Measurements from ENCODE around the gene CDKN1A. TPM values are rescaled to one million over a fixed set of nuclear protein-coding genes. Genes with fewer than 3 reads are reported as not detected.
A peak's percentile ranks its signal among the peaks of the same experiment; 100 is the strongest.
"Not testable (repeated sequence)": the region's sequence is repeated elsewhere in the genome, so short reads cannot be mapped to it uniquely, and the experiment has no call there.

The CDKN1A gene
- total RNA-seq, 1 donor from 2014 or later: 82.8 TPM

- DNase-seq (ENCODE audit: low spot score): no peak
Observed at GRCh38 chr6:36719126-36719525, 40.6 kb downstream of the CDKN1A start.

- DNase-seq (ENCODE audit: low spot score): no peak
Observed at GRCh38 chr6:36720251-36721141, 42.0 kb downstream of the CDKN1A start.

- DNase-seq (ENCODE audit: low spot score): no peak
Observed at GRCh38 chr6:36721369-36722140, 43.0 kb downstream of the CDKN1A start.

- no peak for DNase-seq (ENCODE audit: low spot score)
Observed at GRCh38 chr6:36722365-36722764, 43.9 kb downstream of the CDKN1A start.

- DNase-seq (ENCODE audit: low spot score): no peak
Observed at GRCh38 chr6:36722879-36723278, 44.4 kb downstream of the CDKN1A start.

GRCh38 chr6:36723992-36724391, 45.5 kb downstream of the CDKN1A start:
- not testable (repeated sequence) for DNase-seq (ENCODE audit: low spot score)

- DNase-seq (ENCODE audit: low spot score): peak; percentile 81
Observed at GRCh38 chr6:36724514-36725390, 46.2 kb downstream of the CDKN1A start.

- no peak for DNase-seq (ENCODE audit: low spot score)
Observed at GRCh38 chr6:36725581-36725980, 47.1 kb downstream of the CDKN1A start.

- no peak for DNase-seq (ENCODE audit: low spot score)
Observed at GRCh38 chr6:36727505-36728021, 49.0 kb downstream of the CDKN1A start.

- no peak for DNase-seq (ENCODE audit: low spot score)
Observed at GRCh38 chr6:36728289-36729160, 50.0 kb downstream of the CDKN1A start.

GRCh38 chr6:36729161-36729524, 50.6 kb downstream of the CDKN1A start:
- no peak for DNase-seq (ENCODE audit: low spot score)

- DNase-seq (ENCODE audit: low spot score): no peak
Observed at GRCh38 chr6:36730424-36731380, 52.2 kb downstream of the CDKN1A start.

- no peak for DNase-seq (ENCODE audit: low spot score)
Observed at GRCh38 chr6:36731622-36732310, 53.3 kb downstream of the CDKN1A start.

- DNase-seq (ENCODE audit: low spot score): no peak
Observed at GRCh38 chr6:36733300-36733699, 54.8 kb downstream of the CDKN1A start.

- no peak for DNase-seq (ENCODE audit: low spot score)
Observed at GRCh38 chr6:36734486-36735060, 56.1 kb downstream of the CDKN1A start.

GRCh38 chr6:36735110-36736071, 56.9 kb downstream of the CDKN1A start:
- DNase-seq (ENCODE audit: low spot score): peak; percentile 84
